Vagina (tissue), 2 donors: ENCODE data around the gene PTMA. TPM values are rescaled to one million over a fixed set of nuclear protein-coding genes. Genes with fewer than 3 reads are reported as not detected.
A peak's percentile ranks its signal among the peaks of the same experiment; 100 is the strongest.

Experiments used
- DNase-seq, 2 donors: peaks; one replicate each; pipeline ENCODE4 v3.0.0-alpha.2; 2017; ENCODE audit errors: extremely low spot score in 2 of 2
- H3K27ac ChIP-seq: fragments of 200-600 bp; sonication (generic); one replicate; pipeline ENCODE4 v1.5.1; 2019
- H3K27me3 ChIP-seq: fragments of 200-600 bp; sonication (generic); one replicate; pipeline ENCODE4 v1.5.1; 2019
- H3K36me3 ChIP-seq, 2 donors: fragments of 200-600 bp; sonication (generic); one replicate each; pipeline ENCODE4 v1.5.1; 2017 to 2019
- H3K4me1 ChIP-seq: fragments of 200-600 bp; sonication (generic); one replicate; pipeline ENCODE4 v1.5.1; 2019
- H3K4me3 ChIP-seq, 2 donors: fragments of 200-600 bp; sonication (generic); 1 replicate in 1 of 2; 2 replicates in 1 of 2; pipeline ENCODE4 v1.5.1; 2016 to 2019
- H3K9me3 ChIP-seq: fragments of 200-600 bp; sonication (generic); one replicate; pipeline ENCODE4 v1.5.1; 2019
- CTCF ChIP-seq, 3 experiments: fragments of 450-650 bp in 2 of 3; fragments of 200-600 bp in 1 of 3; sonication (generic) in 1 of 3; IDR thresholded peaks; one replicate each; pipeline ENCODE4 v1.5.1; 2017 to 2019; ENCODE audit warnings: antibody characterized with exemption in 3 of 3, mild to moderate bottlenecking in 2 of 3, moderate library complexity in 2 of 3
- POLR2A ChIP-seq, 2 donors: fragments of 450-650 bp; IDR thresholded peaks; one replicate each; pipeline ENCODE4 v1.6.1; 2017; ENCODE audit warnings: antibody characterized with exemption in 2 of 2, mild to moderate bottlenecking in 2 of 2, moderate library complexity in 2 of 2
- POLR2AphosphoS5 ChIP-seq, 2 donors: sonication (generic); formaldehyde crosslinking; IDR thresholded peaks; one replicate each; pipeline ENCODE4 v1.9.0; 2017; ENCODE audit warnings: antibody characterized with exemption in 2 of 2, mild to moderate bottlenecking in 2 of 2, low read depth in 1 of 2; ENCODE audit not compliant: insufficient read depth in 1 of 2
- intact Hi-C: fragments of 100-400 bp; cut with DNase I; formaldehyde crosslinking; loops from one replicate; pipeline ENCODE4 v1.15.1; 2023
- total RNA-seq: library from RNA; depleted of rRNA; stranded (reverse); fragments of >200 nt; gene quantifications from one replicate; pipeline ENCODE4 v1.2.3, GENCODE V29; 2016

Gene PTMA
- total RNA-seq, 1 donor from 2014 or later, result 536 TPM

- peak in 1 of 2 donors; percentile 95 for DNase-seq
- no peaks in the 10 kb centered on the region for H3K36me3 ChIP-seq
- peak overlapping the region; percentile 44 to 65 for H3K4me3 ChIP-seq
- intact Hi-C loops, result loop anchor here (2.0 kb wide), 1 partner anchor 54 kb away; no protein-coding TSS in a partner anchor
- H3K9me3 ChIP-seq, result no peaks in the 10 kb centered on the region
- peak overlapping the region; percentile 98 for H3K27ac ChIP-seq
- peaks cover 44% of the 10 kb centered on the region for H3K4me1 ChIP-seq
- TF ChIP-seq CTCF (IDR thresholded peaks at IDR 0.05), result peak in 1 of 3 experiments; percentile 20
- TF ChIP-seq POLR2A (IDR thresholded peaks at IDR 0.05), result peak; percentile 14 to 74
- TF ChIP-seq POLR2AphosphoS5 (IDR thresholded peaks at IDR 0.05; ENCODE audit: insufficient read depth in 1 of 2, low read depth in 1 of 2), result peak; percentile 41 to 99
- H3K27me3 ChIP-seq, result no peaks in the 10 kb centered on the region
These were observed 41.9 kb upstream of the PTMA start for GRCh38 chr2:231666171-231667095.

- DNase-seq, result no peak
- TF ChIP-seq POLR2A (IDR thresholded peaks at IDR 0.05), result no peak
- TF ChIP-seq POLR2AphosphoS5 (IDR thresholded peaks at IDR 0.05; ENCODE audit: insufficient read depth in 1 of 2, low read depth in 1 of 2), result no peak
- TF ChIP-seq CTCF (IDR thresholded peaks at IDR 0.05), result no peak
- Histone ChIP-seq H3K9me3 (no peaks in the 10 kb centered on the region), H3K27ac (peak overlapping the region; percentile 98), H3K36me3 (no peaks in the 10 kb centered on the region), H3K4me1 (peaks cover 51% of the 10 kb centered on the region), H3K4me3 (peak overlapping the region; percentile 44 to 65), H3K27me3 (no peaks in the 10 kb centered on the region)
- intact Hi-C loops, result loop anchor here (2.0 kb wide), 1 partner anchor 54 kb away; no protein-coding TSS in a partner anchor
These were observed 41.3 kb upstream of the PTMA start for GRCh38 chr2:231667096-231667427.

- TF ChIP-seq POLR2A (IDR thresholded peaks at IDR 0.05), result no peak
- TF ChIP-seq POLR2AphosphoS5 (IDR thresholded peaks at IDR 0.05; ENCODE audit: insufficient read depth in 1 of 2, low read depth in 1 of 2), result no peak
- TF ChIP-seq CTCF (IDR thresholded peaks at IDR 0.05), result no peak
- peak overlapping the region in 1 of 2 donors; percentile 65 for H3K4me3 ChIP-seq
- intact Hi-C loops, result loop anchor here (2.0 kb wide), 1 partner anchor 55 kb away; no protein-coding TSS in a partner anchor
- no peaks in the 10 kb centered on the region for H3K9me3 ChIP-seq
- H3K27ac ChIP-seq, result peak overlapping the region; percentile 98
- peak in 1 of 2 donors; percentile 84 for DNase-seq
- peaks cover 54% of the 10 kb centered on the region for H3K4me1 ChIP-seq
- H3K36me3 ChIP-seq, result no peaks in the 10 kb centered on the region
- no peaks in the 10 kb centered on the region for H3K27me3 ChIP-seq
These were observed 40.8 kb upstream of the PTMA start for GRCh38 chr2:231667496-231667895.

- Histone ChIP-seq H3K27me3 (no peaks in the 10 kb centered on the region), H3K4me1 (peaks cover 65% of the 10 kb centered on the region), H3K36me3 (no peaks in the 10 kb centered on the region), H3K9me3 (no peaks in the 10 kb centered on the region), H3K4me3 (no peak overlapping the region), H3K27ac (no peak overlapping the region)
- DNase-seq, result no peak
- intact Hi-C loops, result no loop called here
- TF ChIP-seq POLR2A (IDR thresholded peaks at IDR 0.05), result no peak
- no peak for TF ChIP-seq POLR2AphosphoS5 (IDR thresholded peaks at IDR 0.05; ENCODE audit: insufficient read depth in 1 of 2, low read depth in 1 of 2)
- TF ChIP-seq CTCF (IDR thresholded peaks at IDR 0.05), result no peak
These were observed 39.3 kb upstream of the PTMA start for GRCh38 chr2:231668981-231669380.
